Mesendoderm (in vitro differentiated cells): ENCODE results near the gene PUS1.
A peak's percentile ranks its signal among the peaks of the same experiment; 100 is the strongest.

Experiments used
- DNase-seq: peaks from one replicate; pipeline ENCODE4 v3.0.0; 2013
- H2AK5ac ChIP-seq: 2 replicates; pipeline ENCODE4 v1.6.1; 2013; ENCODE audit warnings: low read length, inconsistent platforms
- H2BK120ac ChIP-seq: 2 replicates; pipeline ENCODE4 v1.6.1; 2013; ENCODE audit warnings: low read depth, mild to moderate bottlenecking, low read length, moderate library complexity, mixed read lengths
- H2BK15ac ChIP-seq: replicated peaks from 2 replicates; pipeline ENCODE4 v1.6.1; 2013; ENCODE audit warnings: low read depth, mild to moderate bottlenecking, moderate library complexity
- H2BK5ac ChIP-seq: 2 replicates; pipeline ENCODE4 v1.6.1; 2013; ENCODE audit warnings: low read length, inconsistent platforms
- H3K18ac ChIP-seq: 2 replicates; pipeline ENCODE4 v1.6.1; 2013; ENCODE audit warnings: mild to moderate bottlenecking, low read length, mixed read lengths
- H3K23ac ChIP-seq: one replicate; pipeline ENCODE4 v1.6.1; 2013; ENCODE audit warnings: low read length
- H3K27ac ChIP-seq: 2 replicates; pipeline ENCODE4 v1.5.1; 2013; ENCODE audit warnings: low read depth, mild to moderate bottlenecking, inconsistent platforms, low read length, moderate library complexity
- H3K27me3 ChIP-seq: 2 replicates; pipeline ENCODE4 v1.6.1; 2013; ENCODE audit warnings: low read length, control low read depth, mild to moderate bottlenecking, inconsistent platforms; ENCODE audit not compliant: insufficient read depth, poor library complexity
- H3K36me3 ChIP-seq: 2 replicates; pipeline ENCODE4 v1.6.1; 2013; ENCODE audit warnings: low read length, inconsistent platforms; ENCODE audit not compliant: control insufficient read depth, insufficient read depth
- H3K4ac ChIP-seq: one replicate; pipeline ENCODE4 v1.6.1; 2013; ENCODE audit warnings: low read depth, mild to moderate bottlenecking, low read length, moderate library complexity
- H3K4me1 ChIP-seq: 2 replicates; pipeline ENCODE4 v1.6.1; 2013; ENCODE audit warnings: low read depth, low read length, inconsistent platforms; ENCODE audit not compliant: control insufficient read depth
- H3K4me2 ChIP-seq: 2 replicates; pipeline ENCODE4 v1.6.1; 2013; ENCODE audit warnings: low read length
- H3K4me3 ChIP-seq: 2 replicates; pipeline ENCODE4 v1.5.1; 2013; ENCODE audit warnings: mild to moderate bottlenecking, low read length
- H3K56ac ChIP-seq: one replicate; pipeline ENCODE4 v1.6.1; 2013; ENCODE audit warnings: low read length
- H3K79me1 ChIP-seq: 2 replicates; pipeline ENCODE4 v1.6.1; 2013; ENCODE audit warnings: low read length, inconsistent platforms
- H3K79me2 ChIP-seq: 2 replicates; pipeline ENCODE4 v1.6.1; 2013; ENCODE audit warnings: mild to moderate bottlenecking, low read length; ENCODE audit not compliant: control insufficient read depth, insufficient read depth
- H3K9ac ChIP-seq: 2 replicates; pipeline ENCODE4 v1.6.1; 2013; ENCODE audit warnings: low read length, inconsistent platforms
- H4K5ac ChIP-seq: one replicate; pipeline ENCODE4 v1.6.1; 2013; ENCODE audit warnings: low read length
- H4K8ac ChIP-seq: one replicate; pipeline ENCODE4 v1.6.1; 2013; ENCODE audit warnings: low read depth, mild to moderate bottlenecking, control low read depth, low read length, moderate library complexity
- WGBS: extraction: QIAGEN DNeasy Blood & Tissue Kit; methylation state at CpG from one replicate; pipeline ENCODE4 v1.1.7; 2013; ENCODE audit warnings: low lambda C conversion rate, missing lambda C conversion rate; ENCODE audit not compliant: insufficient coverage; ENCODE audit errors: extremely low coverage; 5-methylcytosine and 5-hydroxymethylcytosine counted together

PUS1 gene

DNA sequence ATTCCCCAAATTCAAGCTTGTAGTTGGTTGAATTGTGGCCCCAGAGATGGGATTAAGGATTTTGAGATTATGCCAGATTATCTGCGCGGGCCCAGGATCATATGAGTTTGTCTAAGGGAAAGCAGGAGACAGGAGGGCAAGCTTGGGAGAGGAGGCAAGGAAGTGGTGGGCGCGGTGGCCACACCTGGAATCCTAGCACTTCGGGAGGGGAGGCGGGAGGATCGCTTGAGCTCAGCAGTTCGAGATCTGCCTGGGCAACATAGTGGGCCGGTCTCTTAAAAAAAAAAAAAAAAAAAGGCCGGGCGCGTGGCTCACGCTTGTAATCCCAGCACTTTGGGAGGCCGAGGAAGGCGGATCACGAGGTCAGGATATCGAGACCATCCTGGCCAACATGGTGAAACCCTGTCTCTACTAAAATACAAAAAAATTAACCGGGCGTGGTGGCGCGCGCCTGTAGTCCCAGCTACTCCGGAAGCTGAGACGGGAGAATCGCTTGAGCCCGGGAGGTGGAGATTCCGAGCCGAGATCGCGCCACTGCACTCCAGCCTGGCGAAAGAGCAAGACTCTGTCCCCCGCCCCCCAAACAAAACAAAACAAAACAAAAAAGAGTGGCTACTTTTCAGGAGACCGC, 881 bp upstream of the PUS1 start:
- Histone ChIP-seq H3K56ac (peak overlapping the region; percentile 95), H2BK15ac (no peak overlapping the region), H3K4me2 (peak overlapping the region; percentile 66), H3K23ac (no peak overlapping the region), H3K4me3 (no peak overlapping the region), H2AK5ac (no peak overlapping the region), H2BK120ac (no peak overlapping the region), H3K36me3 (peaks cover 3% of the 10 kb centered on the region), H3K4ac (peak overlapping the region; percentile 11), H4K5ac (no peak overlapping the region), H3K18ac (peak overlapping the region; percentile 97), H3K27me3 (no peaks in the 10 kb centered on the region), H2BK5ac (no peak overlapping the region), H3K9ac (peak overlapping the region; percentile 86), H3K27ac (peak overlapping the region; percentile 80), H3K79me1 (peaks cover 5% of the 10 kb centered on the region), H3K4me1 (no peaks in the 10 kb centered on the region), H3K79me2 (peaks cover 14% of the 10 kb centered on the region), H4K8ac (no peak overlapping the region)
- no CpG with 5 or more reads among the region's 33 CpGs for WGBS
- peak; percentile 70 for DNase-seq

DNA sequence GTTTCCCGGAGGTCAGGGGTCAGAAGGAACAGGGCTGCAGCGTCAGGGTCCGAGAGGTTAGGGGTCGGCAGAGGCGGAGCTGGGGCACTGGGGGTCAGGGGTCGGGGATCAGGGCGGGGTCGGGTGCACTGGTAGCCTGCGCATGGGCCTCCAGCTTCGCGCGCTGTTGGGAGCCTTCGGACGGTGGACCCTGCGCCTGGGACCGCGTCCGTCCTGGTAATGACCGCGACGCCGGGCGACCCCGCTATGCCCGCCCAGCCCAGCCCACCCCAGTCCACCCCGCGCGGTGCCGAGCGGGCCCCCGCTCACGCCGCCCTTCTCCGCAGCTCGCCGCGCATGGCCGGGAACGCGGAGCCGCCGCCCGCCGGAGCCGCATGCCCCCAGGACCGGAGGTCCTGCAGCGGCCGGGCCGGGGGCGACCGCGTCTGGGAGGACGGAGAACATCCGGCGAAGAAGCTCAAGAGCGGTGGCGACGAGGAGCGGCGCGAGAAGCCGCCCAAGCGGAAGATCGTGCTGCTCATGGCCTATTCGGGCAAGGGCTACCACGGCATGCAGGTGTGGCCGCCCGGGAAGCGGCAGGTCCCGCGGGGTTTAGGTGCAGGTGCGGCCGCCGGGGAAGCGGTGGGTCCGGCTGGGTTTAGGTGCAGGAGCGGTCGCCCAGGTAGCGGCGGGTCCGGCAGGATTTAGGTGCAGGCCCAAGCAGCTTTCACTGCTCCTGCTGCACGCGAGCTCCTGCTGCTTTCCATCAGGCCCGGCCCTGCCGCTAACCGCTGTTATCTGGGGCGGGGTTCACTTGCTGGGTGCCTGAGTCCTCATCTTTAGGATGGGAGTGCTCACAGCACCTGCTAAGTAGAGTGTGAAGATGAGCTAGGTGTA, 743 bp downstream of the PUS1 start:
- H3K27ac ChIP-seq = no peak overlapping the region
- H2BK5ac ChIP-seq = no peak overlapping the region
- H3K79me1 ChIP-seq = peaks cover 5% of the 10 kb centered on the region
- H3K18ac ChIP-seq = peak overlapping the region; percentile 54
- no peaks in the 10 kb centered on the region for H3K4me1 ChIP-seq
- H4K8ac ChIP-seq = no peak overlapping the region
- no peak overlapping the region for H2BK120ac ChIP-seq
- peak overlapping the region; percentile 59 for H3K23ac ChIP-seq
- WGBS = no CpG with 5 or more reads among the region's 87 CpGs
- peak overlapping the region; percentile 95 for H3K4me2 ChIP-seq
- H3K9ac ChIP-seq = peak overlapping the region; percentile 89
- H3K4ac ChIP-seq = peak overlapping the region; percentile 74
- H4K5ac ChIP-seq = no peak overlapping the region
- peak overlapping the region; percentile 89 for H3K4me3 ChIP-seq
- no peak overlapping the region for H2BK15ac ChIP-seq
- peak; percentile 42 for DNase-seq
- H3K79me2 ChIP-seq = peaks cover 14% of the 10 kb centered on the region
- H2AK5ac ChIP-seq = no peak overlapping the region
- no peaks in the 10 kb centered on the region for H3K27me3 ChIP-seq
- H3K56ac ChIP-seq = peak overlapping the region; percentile 91
- peaks cover 11% of the 10 kb centered on the region for H3K36me3 ChIP-seq

DNA sequence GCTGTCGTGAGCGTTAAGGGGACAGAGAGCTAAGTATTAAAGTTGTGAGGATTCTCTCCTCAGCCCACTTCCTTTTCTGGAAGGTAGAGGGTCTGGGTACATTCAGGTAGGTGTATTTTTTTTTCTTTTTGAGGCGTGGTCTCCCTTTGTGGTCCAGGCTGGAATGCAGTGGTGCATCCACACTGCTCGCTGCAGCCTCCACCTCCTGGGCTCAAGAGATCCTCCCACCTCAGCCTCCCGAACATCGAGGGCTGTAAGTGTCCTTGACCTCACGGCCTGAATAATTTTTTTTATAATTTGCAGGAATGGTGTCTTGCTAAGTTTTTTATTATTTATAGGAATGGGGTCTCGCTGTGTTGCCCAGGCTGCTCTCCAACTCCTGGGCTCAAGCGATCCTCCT, 1.4 kb downstream of the PUS1 start:
- Histone ChIP-seq H2BK120ac (no peak overlapping the region), H3K4ac (no peak overlapping the region), H3K56ac (peak overlapping the region; percentile 91), H3K4me1 (no peaks in the 10 kb centered on the region), H3K27me3 (no peaks in the 10 kb centered on the region), H3K4me3 (peak overlapping the region; percentile 89), H3K23ac (peak overlapping the region; percentile 59), H3K18ac (no peak overlapping the region), H2AK5ac (no peak overlapping the region), H4K5ac (no peak overlapping the region), H3K27ac (no peak overlapping the region), H4K8ac (no peak overlapping the region), H3K36me3 (peaks cover 11% of the 10 kb centered on the region), H3K79me1 (peaks cover 5% of the 10 kb centered on the region), H3K4me2 (peak overlapping the region; percentile 95), H2BK15ac (no peak overlapping the region), H3K9ac (peak overlapping the region; percentile 89), H2BK5ac (no peak overlapping the region), H3K79me2 (peaks cover 14% of the 10 kb centered on the region)
- no CpG with 5 or more reads among the region's 9 CpGs for WGBS
- no peak for DNase-seq

DNA sequence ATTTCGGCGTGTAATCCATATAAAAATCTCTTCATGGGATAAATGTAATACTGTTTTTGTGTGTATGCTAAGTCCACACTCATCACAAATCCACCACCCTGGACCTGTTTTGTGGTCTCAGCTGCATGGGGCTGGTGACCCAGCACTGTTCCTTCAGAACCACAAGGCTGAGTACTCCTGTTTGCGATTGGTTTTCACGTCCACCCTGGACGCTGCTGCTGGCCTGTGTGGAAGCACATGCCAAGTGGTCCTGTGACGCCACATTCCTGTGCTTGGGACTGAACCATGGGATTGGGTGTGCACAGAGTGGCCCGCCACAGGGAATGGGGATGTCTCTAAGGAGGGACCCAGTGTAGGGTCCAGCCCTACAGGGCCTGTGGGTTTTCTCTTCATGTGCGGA, 4.3 kb downstream of the PUS1 start:
- WGBS = no CpG with 5 or more reads among the region's 8 CpGs

DNA sequence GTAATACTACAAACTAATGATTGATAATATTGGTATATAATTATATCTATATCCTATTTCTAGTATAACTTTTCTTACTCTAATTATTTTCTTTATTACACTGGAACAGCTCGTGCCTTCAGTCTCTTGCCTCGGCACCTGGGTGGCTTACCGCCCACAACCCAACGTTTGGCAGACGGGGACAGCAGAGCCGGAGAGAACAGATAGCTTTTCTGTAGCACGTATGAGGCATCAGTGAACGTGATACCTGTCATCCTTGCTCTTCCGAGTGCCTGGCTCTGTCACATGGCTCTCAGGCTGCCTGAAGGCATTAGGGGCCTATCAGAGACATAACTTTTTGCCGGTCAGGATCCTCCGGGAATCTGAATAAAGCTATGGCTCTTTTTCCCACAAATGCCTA, 5.5 kb downstream of the PUS1 start:
- Histone ChIP-seq H3K4ac (no peak overlapping the region), H3K18ac (no peak overlapping the region), H3K27ac (no peak overlapping the region), H4K5ac (no peak overlapping the region), H3K79me1 (peaks cover 7% of the 10 kb centered on the region), H3K4me3 (no peak overlapping the region), H3K79me2 (peaks cover 14% of the 10 kb centered on the region), H3K27me3 (no peaks in the 10 kb centered on the region), H3K23ac (no peak overlapping the region), H2BK5ac (no peak overlapping the region), H3K4me2 (no peak overlapping the region), H3K9ac (no peak overlapping the region), H2AK5ac (no peak overlapping the region), H4K8ac (no peak overlapping the region), H3K4me1 (no peaks in the 10 kb centered on the region), H2BK120ac (no peak overlapping the region), H3K36me3 (peaks cover 15% of the 10 kb centered on the region), H2BK15ac (no peak overlapping the region), H3K56ac (no peak overlapping the region)
- DNase-seq = no peak
- no CpG with 5 or more reads among the region's 11 CpGs for WGBS

More for the DNA sequence above, 4.3 kb downstream of the PUS1 start:
- no peak overlapping the region for H2BK5ac ChIP-seq
- DNase-seq = no peak
- H3K27me3 ChIP-seq = no peaks in the 10 kb centered on the region
- no peak overlapping the region for H3K4me3 ChIP-seq
- peaks cover 5% of the 10 kb centered on the region for H3K79me1 ChIP-seq
- H3K27ac ChIP-seq = no peak overlapping the region
- no peak overlapping the region for H3K56ac ChIP-seq
- no peak overlapping the region for H4K8ac ChIP-seq
- no peak overlapping the region for H3K23ac ChIP-seq
- H3K4me2 ChIP-seq = no peak overlapping the region
- no peak overlapping the region for H2BK15ac ChIP-seq
- H3K79me2 ChIP-seq = peaks cover 14% of the 10 kb centered on the region
- peaks cover 11% of the 10 kb centered on the region for H3K36me3 ChIP-seq
- no peak overlapping the region for H2AK5ac ChIP-seq
- no peak overlapping the region for H3K4ac ChIP-seq
- H3K4me1 ChIP-seq = no peaks in the 10 kb centered on the region
- no peak overlapping the region for H3K18ac ChIP-seq
- no peak overlapping the region for H2BK120ac ChIP-seq
- H4K5ac ChIP-seq = no peak overlapping the region
- H3K9ac ChIP-seq = no peak overlapping the region
